Activated naive CD4-positive, alpha-beta T cell treated with anti-CD3 and anti-CD28 coated beads, Interleukin-2, amount 50 U/mL, for 24 hours (primary cell): ENCODE measurements around the gene CMTM6.
"Not testable (repeated sequence)": the region's sequence is repeated elsewhere in the genome, so short reads cannot be mapped to it uniquely, and the experiment has no call there.

Experiments
- H3K27ac Mint-ChIP-seq: one replicate; pipeline ENCODE4 v1.8.0; 2021; ENCODE audit warnings: mild to moderate bottlenecking, mixed read lengths
- H3K27me3 Mint-ChIP-seq: one replicate; pipeline ENCODE4 v1.8.0; 2021; ENCODE audit warnings: mixed read lengths
- H3K36me3 Mint-ChIP-seq: one replicate; pipeline ENCODE4 v1.8.0; 2021; ENCODE audit warnings: mixed read lengths
- H3K4me1 Mint-ChIP-seq: one replicate; pipeline ENCODE4 v1.8.0; 2021; ENCODE audit warnings: mixed read lengths
- H3K4me3 Mint-ChIP-seq: one replicate; pipeline ENCODE4 v1.8.0; 2021; ENCODE audit warnings: mild to moderate bottlenecking, mixed read lengths
- H3K9me3 Mint-ChIP-seq: one replicate; pipeline ENCODE4 v1.8.0; 2021; ENCODE audit warnings: mixed read lengths

CMTM6 gene

GRCh38 chr3:32484436-32484835 lies 18.2 kb downstream of the CMTM6 start:
- no peak overlapping the region for H3K27ac Mint-ChIP-seq
- no peaks in the 10 kb centered on the region for H3K27me3 Mint-ChIP-seq
- H3K4me3 Mint-ChIP-seq, result no peak overlapping the region
- peaks cover 29% of the 10 kb centered on the region for H3K36me3 Mint-ChIP-seq
- peaks cover 31% of the 10 kb centered on the region for H3K4me1 Mint-ChIP-seq
- H3K9me3 Mint-ChIP-seq, result no peaks in the 10 kb centered on the region

GRCh38 chr3:32483772-32484171 lies 18.9 kb downstream of the CMTM6 start:
- peaks cover 31% of the 10 kb centered on the region for H3K4me1 Mint-ChIP-seq
- no peaks in the 10 kb centered on the region for H3K9me3 Mint-ChIP-seq
- no peak overlapping the region for H3K27ac Mint-ChIP-seq
- peaks cover 30% of the 10 kb centered on the region for H3K36me3 Mint-ChIP-seq
- H3K27me3 Mint-ChIP-seq, result no peaks in the 10 kb centered on the region
- H3K4me3 Mint-ChIP-seq, result no peak overlapping the region

GRCh38 chr3:32482693-32483092 lies 20.0 kb downstream of the CMTM6 start:
- Mint-ChIP-seq H3K4me3 (no peak overlapping the region), H3K9me3 (no peaks in the 10 kb centered on the region), H3K27me3 (no peaks in the 10 kb centered on the region), H3K27ac (no peak overlapping the region), H3K4me1 (peaks cover 31% of the 10 kb centered on the region), H3K36me3 (peaks cover 34% of the 10 kb centered on the region)

GRCh38 chr3:32481791-32482631 lies 20.6 kb downstream of the CMTM6 start:
- Mint-ChIP-seq H3K4me3 (no peak overlapping the region), H3K36me3 (peaks cover 37% of the 10 kb centered on the region), H3K27ac (no peak overlapping the region), H3K4me1 (peaks cover 34% of the 10 kb centered on the region), H3K9me3 (no peaks in the 10 kb centered on the region), H3K27me3 (no peaks in the 10 kb centered on the region)

DNA sequence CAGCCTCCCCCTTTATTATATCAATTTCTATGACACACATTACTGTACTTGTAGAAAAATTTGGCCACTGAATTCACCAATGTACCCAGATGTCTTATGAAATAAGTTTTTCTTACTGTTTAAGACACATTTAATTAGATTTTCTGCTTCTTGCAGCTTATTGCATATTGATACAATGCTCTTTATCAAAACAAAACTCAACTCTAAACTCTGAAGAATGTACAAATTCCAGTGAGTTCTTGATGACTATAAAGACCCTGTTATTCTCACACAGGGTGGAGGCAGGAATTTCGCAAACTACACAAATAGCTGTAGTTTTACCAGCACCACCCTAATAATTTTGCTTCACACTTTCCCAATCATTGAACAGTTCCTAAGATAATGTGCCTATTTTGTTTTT lies 22.0 kb downstream of the CMTM6 start:
- peaks cover 30% of the 10 kb centered on the region for H3K4me1 Mint-ChIP-seq
- H3K27me3 Mint-ChIP-seq, result no peaks in the 10 kb centered on the region
- H3K27ac Mint-ChIP-seq, result no peak overlapping the region
- H3K4me3 Mint-ChIP-seq, result no peak overlapping the region
- H3K36me3 Mint-ChIP-seq, result peaks cover 38% of the 10 kb centered on the region
- H3K9me3 Mint-ChIP-seq, result no peaks in the 10 kb centered on the region

- no peaks in the 10 kb centered on the region for H3K27me3 Mint-ChIP-seq
- peaks cover 40% of the 10 kb centered on the region for H3K4me1 Mint-ChIP-seq
- no peak overlapping the region for H3K27ac Mint-ChIP-seq
- no peaks in the 10 kb centered on the region for H3K9me3 Mint-ChIP-seq
- H3K4me3 Mint-ChIP-seq, result no peak overlapping the region
- peaks cover 28% of the 10 kb centered on the region for H3K36me3 Mint-ChIP-seq
Observed at GRCh38 chr3:32474201-32474600, 28.5 kb downstream of the CMTM6 start.

DNA sequence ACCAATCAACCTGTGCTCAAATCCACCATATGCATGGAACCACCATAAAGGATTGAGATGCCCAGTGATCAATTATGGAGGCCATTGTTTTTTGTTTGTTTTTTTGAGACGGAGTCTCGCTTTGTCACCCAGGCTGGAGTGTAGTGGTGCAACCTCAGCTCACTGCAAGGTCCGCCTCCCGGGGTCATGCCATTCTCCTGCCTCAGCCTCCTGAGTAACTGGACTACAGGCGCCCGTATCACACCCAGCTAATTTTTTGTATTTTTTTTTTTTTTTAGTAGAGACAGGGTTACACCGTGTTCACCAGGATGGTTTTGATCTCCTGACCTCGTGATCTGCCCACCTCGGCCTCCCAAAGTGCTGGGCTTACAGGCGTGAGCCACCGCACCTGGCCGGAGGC lies 30.5 kb downstream of the CMTM6 start:
- H3K27ac Mint-ChIP-seq, H3K27me3 Mint-ChIP-seq, H3K9me3 Mint-ChIP-seq, H3K4me3 Mint-ChIP-seq: not testable (repeated sequence)
- peaks cover 50% of the 10 kb centered on the region for H3K4me1 Mint-ChIP-seq
- H3K36me3 Mint-ChIP-seq, result peaks cover 22% of the 10 kb centered on the region

DNA sequence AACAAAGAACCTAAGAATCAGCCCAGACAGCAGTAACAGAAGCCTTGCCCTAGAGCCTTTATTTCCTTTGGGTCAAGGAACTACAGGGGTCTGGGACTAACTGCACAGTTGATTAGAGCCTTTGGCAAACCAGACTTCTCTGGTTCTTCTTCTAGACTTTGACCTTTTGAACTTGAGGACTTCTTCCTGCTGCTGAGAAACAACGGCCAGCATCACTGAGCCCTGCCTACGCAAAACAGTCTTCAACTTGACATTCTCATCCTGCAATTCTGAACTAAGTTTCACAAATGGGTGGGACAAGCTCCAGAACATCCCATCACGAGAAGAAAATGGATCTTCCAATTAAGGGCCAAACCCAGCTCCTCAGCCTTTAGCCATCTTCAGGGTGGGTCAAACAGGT lies 31.4 kb downstream of the CMTM6 start:
- Mint-ChIP-seq H3K36me3 (peaks cover 16% of the 10 kb centered on the region), H3K9me3 (no peaks in the 10 kb centered on the region), H3K27ac (no peak overlapping the region), H3K27me3 (no peaks in the 10 kb centered on the region), H3K4me3 (no peak overlapping the region), H3K4me1 (peaks cover 53% of the 10 kb centered on the region)

DNA sequence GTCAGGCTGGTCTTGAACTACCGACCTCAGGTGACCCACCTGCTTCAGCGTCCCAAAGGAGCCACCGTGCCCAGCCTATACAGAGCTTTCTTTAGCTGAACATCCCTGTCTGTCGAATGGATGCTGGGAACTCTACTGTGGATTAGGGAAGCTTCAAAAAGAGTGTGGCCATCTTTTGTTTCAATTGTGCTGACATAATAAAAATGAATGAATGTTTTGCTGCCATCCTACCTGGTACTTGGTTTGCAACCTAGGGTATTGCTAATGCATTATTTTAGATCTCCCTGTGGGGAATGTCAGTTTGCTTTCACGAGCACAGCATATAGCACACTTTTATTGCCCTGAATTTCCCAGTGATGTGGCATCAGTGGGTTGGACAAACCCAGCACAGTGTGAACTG lies 32.3 kb downstream of the CMTM6 start:
- peaks cover 62% of the 10 kb centered on the region for H3K4me1 Mint-ChIP-seq
- peaks cover 14% of the 10 kb centered on the region for H3K36me3 Mint-ChIP-seq
- H3K9me3 Mint-ChIP-seq, result no peaks in the 10 kb centered on the region
- no peaks in the 10 kb centered on the region for H3K27me3 Mint-ChIP-seq
- no peak overlapping the region for H3K4me3 Mint-ChIP-seq
- no peak overlapping the region for H3K27ac Mint-ChIP-seq

DNA sequence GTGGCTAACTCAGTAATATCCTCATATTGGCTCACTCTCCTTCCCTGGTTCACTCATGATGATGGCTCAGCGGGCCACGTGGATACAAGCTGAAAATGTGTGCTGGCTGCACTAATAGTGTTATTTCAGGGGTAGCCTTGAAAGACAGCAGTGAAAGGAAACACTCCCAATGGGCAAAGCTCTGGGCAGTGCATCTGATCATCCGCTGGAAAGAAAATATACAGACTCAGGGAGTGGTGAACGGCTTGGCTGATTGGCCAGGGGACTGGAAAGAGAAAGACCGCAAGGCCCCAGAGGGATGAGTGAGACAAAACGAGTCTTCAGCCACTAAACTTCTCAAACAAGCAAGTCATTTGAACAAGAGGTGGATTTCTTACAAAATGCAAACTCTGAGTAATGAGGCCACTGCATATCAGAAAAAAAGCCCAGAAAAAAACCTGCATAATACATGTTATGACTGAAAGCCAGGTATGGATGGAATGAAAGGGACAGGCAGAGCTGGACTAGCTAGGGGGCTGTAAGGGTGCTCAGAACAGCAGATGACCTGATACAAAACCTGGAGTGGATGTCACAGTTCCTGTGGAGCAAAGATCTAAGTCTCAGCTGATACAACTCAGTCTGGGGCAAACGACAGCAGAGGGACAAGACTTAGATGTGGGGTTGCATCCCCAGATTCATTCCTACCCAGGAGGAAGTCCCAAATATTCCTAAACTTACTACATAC lies 33.3 kb downstream of the CMTM6 start:
- H3K9me3 Mint-ChIP-seq, result no peaks in the 10 kb centered on the region
- H3K27ac Mint-ChIP-seq, result no peak overlapping the region
- no peaks in the 10 kb centered on the region for H3K27me3 Mint-ChIP-seq
- peaks cover 9% of the 10 kb centered on the region for H3K36me3 Mint-ChIP-seq
- no peak overlapping the region for H3K4me3 Mint-ChIP-seq
- H3K4me1 Mint-ChIP-seq, result peaks cover 62% of the 10 kb centered on the region

DNA sequence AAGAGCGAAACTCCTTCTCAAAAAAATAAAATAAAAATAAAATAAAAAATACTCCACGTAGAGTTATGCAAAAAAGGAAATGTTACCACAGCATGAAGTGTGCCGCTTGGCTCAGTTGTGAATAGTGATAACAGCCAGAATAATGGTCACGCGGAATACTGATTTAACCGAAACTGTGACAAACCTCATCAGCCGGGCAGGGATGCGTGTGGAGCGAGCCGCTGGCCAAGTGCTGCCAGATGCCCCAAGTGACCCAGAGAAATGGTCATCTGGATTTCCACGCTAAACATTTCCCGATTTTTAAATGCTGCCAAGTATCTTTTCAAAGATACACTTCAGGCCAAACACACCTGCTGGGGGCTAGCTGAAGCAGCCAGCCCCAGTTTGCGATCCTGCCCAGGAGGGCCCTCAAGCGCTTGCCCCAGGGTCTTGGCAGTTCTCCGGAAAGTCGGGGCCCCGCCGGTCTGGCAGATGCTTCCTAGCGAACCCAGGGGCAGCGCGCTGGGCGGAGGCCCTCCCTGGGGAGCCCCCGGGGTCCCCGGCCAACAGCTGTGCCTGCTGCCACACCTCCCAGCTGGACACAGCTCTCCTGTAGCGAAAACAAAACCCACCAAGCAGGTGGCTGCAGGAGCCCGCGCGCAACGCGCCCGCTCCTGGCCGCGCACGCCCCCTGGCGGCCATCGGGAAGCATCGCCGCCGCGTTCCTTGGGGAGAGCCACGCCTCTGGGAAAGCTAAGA lies 35.1 kb downstream of the CMTM6 start:
- Mint-ChIP-seq H3K36me3 (peaks cover 2% of the 10 kb centered on the region), H3K4me3 (peak overlapping the region; percentile 26), H3K9me3 (no peaks in the 10 kb centered on the region), H3K4me1 (peaks cover 58% of the 10 kb centered on the region), H3K27ac (no peak overlapping the region), H3K27me3 (no peaks in the 10 kb centered on the region)

GRCh38 chr3:32466808-32467207 lies 35.8 kb downstream of the CMTM6 start:
- not testable (repeated sequence) for H3K27me3 Mint-ChIP-seq, H3K4me3 Mint-ChIP-seq, H3K36me3 Mint-ChIP-seq, H3K9me3 Mint-ChIP-seq
- Mint-ChIP-seq H3K27ac (peak overlapping the region; percentile 33), H3K4me1 (peaks cover 56% of the 10 kb centered on the region)

GRCh38 chr3:32464726-32465125 lies 37.9 kb downstream of the CMTM6 start:
- H3K4me3 Mint-ChIP-seq, H3K36me3 Mint-ChIP-seq, H3K27me3 Mint-ChIP-seq, H3K9me3 Mint-ChIP-seq: not testable (repeated sequence)
- peak overlapping the region; percentile 41 for H3K27ac Mint-ChIP-seq
- H3K4me1 Mint-ChIP-seq, result peaks cover 40% of the 10 kb centered on the region

- not testable (repeated sequence) for H3K36me3 Mint-ChIP-seq, H3K4me3 Mint-ChIP-seq, H3K27me3 Mint-ChIP-seq, H3K27ac Mint-ChIP-seq, H3K9me3 Mint-ChIP-seq
- H3K4me1 Mint-ChIP-seq, result peaks cover 29% of the 10 kb centered on the region
Observed at GRCh38 chr3:32463415-32463814, 39.2 kb downstream of the CMTM6 start.

- H3K4me3 Mint-ChIP-seq, H3K9me3 Mint-ChIP-seq, H3K36me3 Mint-ChIP-seq, H3K27me3 Mint-ChIP-seq, H3K27ac Mint-ChIP-seq: not testable (repeated sequence)
- peaks cover 34% of the 10 kb centered on the region for H3K4me1 Mint-ChIP-seq
Observed at GRCh38 chr3:32462191-32462986, 40.3 kb downstream of the CMTM6 start.
